GM21423 (cell line): ENCODE data around the gene AKNA.
"Not testable (repeated sequence)": the region's sequence is repeated elsewhere in the genome, so short reads cannot be mapped to it uniquely, and the experiment has no call there.

Source experiments
- ATAC-seq: cut with Tn5 transposase; IDR thresholded peaks from one replicate; pipeline ENCODE4 v1.9.1; 2021; ENCODE audit warnings: mild to moderate bottlenecking, moderate library complexity; ENCODE audit not compliant: unreplicated experiment

The AKNA gene

DNA sequence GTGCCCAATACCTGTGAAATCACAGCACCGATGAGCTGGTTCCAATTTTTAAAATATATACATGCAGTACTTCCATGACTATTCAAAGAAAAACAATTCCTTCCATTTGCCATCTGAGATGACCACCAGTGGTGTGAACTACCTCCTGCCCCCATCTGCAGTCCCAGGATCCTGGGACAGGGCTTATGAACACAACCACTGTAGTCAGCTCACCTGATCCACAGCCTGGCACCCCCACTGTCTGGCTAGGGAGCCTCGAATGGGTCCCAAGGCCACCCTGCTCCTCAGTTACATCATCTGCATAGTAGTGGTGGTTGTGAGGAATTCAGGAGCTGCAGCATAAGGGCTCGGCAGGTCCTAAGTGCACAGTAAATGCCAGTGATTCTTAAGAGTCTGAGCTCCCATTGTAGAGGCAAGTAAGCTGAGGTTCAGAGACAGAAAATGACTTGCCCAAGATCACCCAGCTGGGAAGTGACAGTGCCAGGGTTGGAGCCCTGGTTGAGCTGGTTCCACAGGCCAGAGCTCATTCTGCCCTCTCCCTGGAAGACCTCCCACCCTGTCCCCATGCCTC is 62.0 kb downstream of the AKNA start:
- ATAC-seq: not testable (repeated sequence)

DNA sequence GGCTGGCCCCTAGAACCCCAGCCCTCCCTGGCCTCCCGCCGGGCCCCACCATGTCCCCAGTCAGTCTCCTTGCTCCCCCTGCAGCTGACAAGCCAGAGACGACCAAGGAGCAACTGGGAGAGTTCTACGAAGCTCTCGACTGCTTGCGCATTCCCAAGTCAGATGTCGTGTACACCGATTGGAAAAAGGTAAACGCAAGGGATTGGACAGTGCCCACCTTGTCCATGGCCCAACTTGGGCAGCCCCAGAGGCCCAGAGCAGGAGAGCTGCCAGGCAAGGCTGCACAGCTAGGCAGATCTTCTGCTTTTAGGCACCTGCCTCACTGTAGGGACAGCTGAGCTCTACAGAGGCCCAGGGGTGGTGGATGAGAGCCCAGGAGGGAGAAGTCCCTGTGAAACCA is 62.8 kb downstream of the AKNA start:
- ATAC-seq: not testable (repeated sequence)

DNA sequence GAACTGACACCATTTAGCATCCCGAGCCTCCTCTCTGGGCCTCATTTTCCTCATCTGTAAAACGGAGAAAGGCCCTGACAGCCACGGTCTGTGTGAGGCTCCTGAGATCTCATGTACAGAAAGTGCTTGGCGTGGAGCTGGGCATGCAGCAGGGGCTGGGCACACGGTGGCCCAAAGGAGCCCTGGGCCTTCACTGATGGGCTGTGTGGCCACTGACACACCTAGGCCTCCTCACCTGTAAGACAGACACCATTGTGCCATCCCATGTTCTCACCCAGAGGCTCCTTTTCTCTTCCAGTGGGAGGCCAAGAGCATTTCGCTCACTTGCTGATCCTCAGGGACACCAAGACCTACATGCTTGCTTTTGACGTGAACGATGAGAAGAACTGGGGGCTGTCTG is 63.3 kb downstream of the AKNA start:
- ATAC-seq: no peak

DNA sequence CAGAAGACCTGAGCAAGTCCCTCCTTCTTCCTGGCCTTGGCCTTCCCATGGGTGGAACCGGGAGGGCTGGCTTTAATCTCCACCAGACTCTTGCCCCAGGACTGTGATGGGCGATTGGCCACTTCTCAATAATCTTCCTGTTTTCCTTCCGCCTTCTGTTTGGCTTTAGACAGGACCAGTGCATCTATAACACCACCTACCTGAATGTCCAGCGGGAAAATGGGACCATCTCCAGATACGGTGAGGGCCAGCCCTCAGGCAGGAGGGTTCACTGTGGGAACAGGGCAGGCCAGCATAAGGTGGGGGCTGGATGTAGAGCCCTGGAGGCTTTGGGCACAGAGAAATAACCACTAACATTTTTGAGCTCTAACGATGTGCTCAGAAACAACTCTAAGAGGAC is 63.9 kb downstream of the AKNA start:
- ATAC-seq: not testable (repeated sequence)

DNA sequence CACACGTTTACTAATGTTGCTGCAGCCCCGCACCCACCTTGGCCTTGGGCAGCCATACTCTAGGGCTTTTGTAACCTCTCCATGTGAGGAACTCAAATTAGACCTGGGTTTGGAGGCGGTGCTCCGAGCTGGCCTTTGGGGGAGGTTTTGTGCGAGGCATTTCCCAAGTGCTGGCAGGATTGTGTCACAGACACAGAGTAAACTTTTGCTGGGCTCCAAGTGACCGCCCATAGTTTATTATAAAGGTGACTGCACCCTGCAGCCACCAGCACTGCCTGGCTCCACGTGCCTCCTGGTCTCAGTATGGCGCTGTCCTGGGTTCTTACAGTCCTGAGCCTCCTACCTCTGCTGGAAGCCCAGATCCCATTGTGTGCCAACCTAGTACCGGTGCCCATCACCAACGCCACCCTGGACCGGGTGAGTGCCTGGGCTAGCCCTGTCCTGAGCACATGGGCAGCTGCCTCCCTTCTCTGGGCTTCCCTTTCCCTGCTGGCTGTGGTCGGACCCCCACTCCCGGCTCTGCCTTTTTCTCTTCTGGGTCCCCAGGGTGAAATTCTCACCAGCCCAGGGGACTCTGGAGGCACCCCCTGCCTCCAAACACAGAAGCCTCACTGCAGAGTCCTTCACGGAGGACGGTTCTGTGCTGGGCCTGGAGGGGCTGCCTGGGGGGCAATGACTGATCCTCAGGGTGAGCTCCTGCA is 64.8 kb downstream of the AKNA start, which contains the start of gene ORM1:
ORM1 (plus strand) TSS at position 268 of the 701 bp plus-strand sequence; CDS start at position 304, 36 bp downstream.
- not testable (repeated sequence) for ATAC-seq

DNA sequence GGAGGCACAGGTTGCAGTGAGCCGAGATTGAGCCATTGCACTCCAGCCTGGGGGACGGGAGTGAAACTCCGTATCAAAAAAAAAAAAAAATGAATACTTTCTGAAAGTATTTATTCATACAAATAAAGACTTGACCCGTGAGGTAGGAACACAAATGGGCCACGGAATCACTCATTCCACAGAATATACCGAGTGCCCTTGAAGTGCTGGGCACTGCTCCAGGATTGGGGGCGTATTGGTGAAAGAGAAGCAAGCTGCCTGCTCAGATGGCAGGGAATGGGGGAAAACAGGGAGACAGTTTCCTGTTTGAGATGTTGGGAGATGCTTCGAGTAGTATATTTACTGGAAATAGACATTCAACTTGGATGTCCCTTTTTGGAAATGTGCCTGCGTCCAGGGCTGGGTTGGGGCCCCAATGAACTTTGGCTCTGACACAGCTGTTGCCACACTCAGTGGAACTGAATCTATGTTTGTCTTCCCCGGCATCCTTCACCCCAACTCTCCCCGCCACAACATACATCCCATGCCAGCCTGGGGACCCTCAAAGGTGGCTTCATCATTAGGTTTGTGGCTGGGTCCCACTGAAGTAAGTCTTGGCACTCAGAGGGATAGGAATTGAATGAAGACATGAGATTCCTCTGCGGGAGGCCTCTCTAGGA is 65.5 kb downstream of the AKNA start:
- not testable (repeated sequence) for ATAC-seq

DNA sequence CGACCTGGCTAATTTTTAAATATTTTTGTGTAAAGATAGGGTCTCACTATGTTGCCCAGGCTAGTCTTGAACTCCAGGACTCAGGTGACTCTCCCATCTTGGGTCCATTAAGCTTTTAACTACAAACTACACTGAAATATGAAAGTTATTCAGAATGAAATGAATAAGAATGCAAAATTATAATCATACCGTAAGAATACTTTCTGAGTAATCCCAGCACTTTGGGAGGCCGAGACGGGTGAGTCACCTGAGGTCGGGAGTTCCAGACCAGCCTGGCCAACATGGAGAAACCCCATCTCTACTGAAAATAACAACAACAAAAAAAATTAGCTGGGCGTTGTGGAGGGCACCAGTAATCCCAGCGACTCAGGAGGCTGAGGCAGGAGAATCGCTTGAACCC is 66.0 kb downstream of the AKNA start:
- ATAC-seq: no peak

DNA sequence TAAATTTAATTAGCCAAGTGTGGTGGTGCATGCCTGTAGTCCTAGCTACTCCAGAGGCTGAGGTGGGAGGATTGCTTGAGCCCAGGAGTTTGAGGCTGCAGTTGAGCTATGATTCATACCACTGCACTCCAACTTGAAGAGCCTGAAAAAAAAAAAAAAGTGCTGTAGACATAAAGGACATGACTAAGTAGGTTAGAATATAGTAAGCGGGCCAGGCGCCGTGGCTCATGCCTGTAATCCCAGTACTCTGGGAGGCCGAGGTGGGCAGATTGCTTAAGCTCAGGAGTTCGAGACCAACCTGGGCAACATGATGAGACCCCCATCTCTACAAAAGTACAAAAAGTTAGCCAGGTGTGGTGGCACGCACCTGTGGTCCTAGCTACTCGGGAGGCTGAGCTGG is 67.1 kb downstream of the AKNA start:
- not testable (repeated sequence) for ATAC-seq

DNA sequence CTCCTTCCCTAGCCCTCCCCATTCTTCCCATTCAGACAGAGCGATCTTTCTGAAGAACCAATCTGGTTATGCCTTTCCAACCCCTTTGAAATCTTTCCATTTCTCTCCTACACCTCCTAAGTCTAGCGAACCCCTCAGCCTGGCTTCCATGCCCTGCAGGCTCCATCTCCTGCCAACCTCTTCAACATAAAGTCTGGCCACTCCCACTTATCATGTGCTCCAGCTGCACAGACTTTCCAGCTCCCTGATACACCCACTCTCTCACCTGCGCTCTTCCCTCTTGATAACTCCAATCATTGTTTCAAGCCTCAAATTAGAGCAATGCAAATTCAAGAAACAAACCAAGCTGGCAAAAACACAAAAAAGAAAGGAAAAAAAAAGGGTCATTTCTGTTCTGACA is 68.6 kb downstream of the AKNA start:
- ATAC-seq: no peak

DNA sequence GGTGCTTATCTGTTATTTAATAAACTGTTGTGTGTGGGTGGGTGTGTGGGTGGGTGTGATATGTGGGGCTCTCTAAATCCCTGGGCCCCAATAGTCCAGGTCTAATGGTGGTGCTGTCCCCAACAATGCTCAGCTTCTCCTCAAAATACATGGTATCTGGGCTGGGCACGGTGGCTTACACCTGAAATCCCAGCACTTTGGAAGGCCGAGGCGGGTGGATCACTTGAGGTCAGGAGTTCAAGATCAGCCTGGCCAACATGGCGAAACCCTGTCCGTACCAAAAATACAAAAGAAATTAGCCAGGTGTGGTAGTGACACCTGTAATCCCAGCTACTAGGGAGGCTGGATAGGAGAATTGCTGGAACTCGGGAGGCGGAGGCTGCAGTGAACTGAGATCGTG is 69.4 kb downstream of the AKNA start:
- ATAC-seq: no peak

DNA sequence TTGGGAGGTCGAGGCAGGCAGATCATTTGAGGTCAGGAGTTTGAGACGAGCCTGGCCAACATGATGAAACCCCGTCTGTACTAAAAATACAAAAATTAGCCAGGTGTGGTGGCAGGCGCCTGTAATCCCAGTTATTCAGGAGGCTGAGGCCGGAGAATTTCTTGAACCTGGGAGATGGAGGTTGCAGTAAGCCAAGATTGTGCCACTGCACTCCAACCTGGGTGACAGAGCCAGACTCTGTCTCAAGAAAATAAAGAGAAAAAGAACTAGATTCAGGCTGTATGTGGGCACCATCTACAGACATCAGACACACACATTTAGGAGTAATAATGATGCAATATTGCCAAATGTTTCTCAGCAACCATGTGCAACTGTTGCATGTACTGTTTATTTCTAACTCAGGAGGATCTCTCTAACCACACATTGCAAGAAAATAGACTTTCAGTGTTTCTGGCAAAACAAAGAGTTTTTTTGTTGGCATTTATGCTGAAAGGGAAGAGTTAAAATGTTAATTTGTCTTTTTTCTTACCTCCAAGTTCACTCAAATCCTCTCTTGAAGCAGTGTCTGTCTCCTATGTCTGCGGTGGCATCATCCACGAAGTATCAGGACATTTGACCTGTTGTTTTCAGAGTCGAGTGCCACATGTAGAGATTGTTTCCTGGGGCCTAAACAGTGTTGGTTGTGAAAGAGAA is 70.0 kb downstream of the AKNA start:
- ATAC-seq: no peak

DNA sequence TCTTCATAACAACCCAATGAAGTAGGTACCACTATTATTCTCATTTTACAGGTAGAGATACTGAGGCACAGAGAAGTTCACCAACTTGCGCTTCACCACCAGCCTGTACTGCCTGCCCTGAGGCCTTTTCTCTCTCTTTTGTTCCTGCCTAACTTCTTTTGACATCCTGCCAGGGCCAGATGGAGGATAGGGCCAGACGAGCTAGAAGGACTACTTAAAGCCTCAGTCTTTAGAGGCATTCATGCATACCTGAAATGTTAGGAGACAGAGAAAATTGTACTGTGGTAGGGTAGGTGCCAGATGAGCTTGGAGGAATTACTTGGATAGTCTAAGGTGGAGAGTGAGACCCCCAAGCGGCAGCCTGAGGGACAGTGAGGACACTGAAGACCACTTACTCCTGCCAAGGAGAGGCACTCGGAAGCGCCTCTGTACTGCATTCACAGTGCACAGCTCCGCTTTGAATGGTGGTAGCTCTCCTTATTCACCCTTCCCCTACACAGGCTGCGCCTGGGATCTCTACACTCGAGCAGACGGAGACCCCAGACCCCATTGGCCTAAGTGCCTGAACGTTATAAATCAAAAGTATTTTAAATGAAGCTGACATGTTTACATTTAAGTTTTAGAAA is 71.1 kb downstream of the AKNA start:
- no peak for ATAC-seq

DNA sequence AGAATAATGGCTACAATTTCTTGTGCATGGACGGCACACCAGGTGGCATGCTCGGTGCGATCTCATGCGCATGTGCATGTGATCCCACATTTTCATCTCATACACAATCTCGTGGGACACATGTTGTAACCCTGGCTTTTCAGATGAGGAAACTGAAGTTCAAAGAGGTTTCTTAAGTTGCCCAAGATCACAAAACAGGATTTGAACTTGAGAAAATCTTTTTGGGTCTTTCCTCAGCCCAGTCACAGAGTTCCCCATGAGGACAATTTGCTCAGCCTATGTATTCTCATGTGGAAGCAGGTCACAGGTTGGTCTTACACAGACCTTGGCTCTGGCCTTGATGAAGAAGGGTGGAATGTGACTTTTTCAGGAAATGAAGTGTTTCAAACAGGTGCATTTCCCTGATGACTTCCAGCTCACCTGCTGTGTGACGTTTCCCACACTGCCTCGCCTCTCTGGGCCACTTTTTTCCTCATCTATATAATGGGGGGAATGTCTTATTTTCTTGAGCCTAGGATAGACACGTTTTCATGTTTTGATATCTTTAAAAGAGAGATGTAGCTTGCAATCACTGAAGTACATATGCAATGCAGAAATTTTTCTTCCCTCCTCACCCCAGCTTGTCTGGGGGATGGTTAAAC is 71.9 kb downstream of the AKNA start:
- no peak for ATAC-seq

DNA sequence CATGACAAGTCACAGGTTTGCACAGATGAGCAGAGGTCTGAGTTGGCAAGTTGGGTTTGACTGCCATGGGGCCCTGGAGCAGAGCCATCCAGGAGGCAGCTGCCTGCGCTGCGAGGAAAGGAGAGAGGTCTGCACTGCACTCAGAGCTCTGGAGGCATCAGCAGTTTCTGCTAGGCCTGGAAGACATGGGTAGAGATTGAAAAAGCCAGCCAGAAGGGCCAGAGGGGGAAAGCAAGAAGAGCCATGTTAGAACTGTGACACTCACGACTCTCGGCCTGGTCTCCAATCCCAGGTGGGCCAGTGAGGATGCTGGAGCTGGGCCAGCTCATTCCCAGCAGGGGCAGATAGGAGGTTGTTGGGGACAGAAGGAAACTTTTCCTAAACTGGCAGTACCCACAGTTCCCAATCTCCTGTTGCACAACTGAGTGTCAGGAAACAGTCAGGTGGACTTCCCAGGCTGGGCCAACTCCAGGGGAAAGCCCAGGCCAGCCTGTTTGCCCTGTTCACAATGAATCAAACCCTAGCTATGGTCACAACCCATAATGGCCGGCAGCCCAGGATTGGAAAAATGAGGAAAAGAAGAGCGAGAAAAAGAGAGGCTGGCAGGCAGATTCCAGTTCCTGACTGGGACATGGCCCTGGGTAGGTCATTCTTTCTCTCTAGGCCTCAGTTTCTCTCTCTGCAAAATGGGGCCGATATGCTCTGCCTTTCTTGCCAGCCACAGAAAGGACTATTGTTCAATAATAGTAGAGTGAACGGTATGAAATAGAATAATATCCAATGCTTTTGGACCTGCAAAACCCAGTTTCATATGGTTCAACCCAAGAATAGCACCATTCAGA is 72.7 kb downstream of the AKNA start:
- no peak for ATAC-seq

DNA sequence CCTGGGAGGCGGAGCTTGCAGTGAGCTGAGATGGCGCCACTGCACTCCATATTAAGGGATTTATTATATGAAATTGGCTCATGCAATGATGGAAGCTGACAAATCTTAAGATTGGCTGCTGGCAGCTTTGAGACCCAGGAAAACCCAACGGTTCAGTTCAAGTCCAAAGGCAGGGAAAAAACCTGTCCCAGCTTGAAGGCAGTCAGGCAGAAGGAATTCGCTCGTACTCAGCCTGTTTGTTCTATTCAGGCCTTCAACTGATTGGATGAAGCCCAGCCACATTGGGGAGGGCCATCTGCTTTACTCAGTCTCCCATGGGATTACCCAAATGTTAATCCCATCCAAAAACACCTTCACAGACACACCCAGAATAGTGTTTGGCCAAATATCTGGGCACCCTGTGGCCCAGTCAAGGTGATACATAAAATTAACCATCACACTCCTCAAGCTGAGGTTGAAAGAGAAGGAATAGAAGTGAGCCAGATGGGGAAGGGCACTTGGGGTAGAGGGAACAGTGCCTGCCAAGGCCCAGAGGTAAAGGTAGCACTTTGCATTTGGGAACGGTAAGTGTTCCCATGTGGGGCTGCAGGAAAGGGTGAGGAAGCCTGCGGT is 73.4 kb downstream of the AKNA start:
- no peak for ATAC-seq

DNA sequence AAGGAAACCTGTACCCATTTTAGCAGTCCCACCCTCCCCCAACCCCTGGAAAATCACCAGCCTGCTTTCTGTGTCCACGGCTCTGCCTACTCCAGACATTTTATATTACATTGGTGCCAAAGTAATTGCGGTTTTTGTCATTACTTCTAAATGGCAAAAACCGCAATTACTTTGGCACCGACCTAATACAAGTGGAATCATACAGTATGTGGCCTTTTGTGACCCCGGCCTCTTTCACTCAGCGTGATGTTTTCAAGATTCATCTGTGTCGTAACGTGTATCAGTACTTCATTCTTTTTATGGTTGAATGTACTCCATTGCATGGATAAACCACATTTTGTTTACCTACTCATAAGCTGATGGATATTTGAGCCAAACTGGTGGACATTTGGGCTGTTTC is 74.6 kb downstream of the AKNA start:
- ATAC-seq: no peak

DNA sequence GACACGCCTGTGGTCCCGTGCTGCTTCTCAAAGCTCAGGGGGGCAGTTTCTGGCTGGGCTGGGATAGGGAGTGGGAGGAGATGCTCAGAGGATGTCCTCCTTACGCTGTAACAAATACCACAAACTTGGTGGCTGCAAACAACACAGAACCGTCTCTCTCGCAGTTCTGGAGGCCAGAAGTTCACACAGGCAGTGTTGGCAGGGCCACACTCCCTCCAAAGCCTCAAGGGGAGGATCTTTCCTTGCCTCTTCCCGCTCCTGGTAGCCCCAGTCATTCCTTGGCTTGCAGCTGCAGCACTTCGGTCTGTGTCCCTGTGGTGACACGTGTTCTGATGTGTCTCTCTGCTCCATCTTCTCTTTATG is 75.3 kb downstream of the AKNA start:
- no peak for ATAC-seq

DNA sequence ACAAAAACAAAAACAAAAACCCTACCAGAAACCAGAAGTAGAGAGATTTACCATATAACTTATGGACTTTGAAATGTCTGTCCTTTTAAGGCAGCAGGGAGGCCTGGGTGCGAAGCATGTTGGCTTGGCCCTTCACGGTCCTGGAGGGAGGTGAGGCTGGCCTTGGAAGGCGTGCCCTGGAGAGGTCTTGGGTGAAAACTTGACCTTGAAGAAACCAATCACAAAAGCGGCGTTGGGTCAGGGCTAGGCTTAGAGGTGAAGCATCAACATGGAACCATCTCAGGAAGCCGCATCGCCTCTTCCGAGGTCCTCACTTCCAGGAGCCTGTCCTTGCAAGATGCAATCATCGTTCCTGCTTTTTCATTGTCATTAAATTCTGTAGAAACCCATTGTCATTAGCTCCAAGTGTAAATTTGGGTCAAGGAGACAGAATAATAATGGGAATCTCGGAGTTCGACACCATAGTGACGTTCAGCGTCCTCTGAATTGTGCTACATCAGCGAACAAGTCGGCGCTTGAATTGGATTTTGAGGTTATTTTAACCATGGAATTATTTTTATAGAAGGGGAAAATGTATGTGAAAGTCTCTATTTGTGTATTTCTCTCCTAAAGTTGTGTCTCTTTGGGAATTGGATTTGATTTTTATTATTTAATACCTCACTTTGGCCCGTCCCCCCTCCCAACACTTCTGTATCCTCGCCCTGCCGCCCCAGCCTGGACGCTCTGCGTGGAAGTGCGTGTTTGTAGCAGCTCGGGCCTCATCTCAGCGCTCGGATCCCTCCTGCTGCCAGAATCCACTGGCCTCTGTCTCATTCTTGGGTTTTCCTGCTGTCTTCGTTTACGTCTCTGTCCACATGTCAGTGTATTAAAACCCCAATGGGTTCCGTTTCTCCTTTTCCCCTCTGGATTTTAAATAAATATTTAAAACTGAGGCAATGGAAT is 75.9 kb downstream of the AKNA start:
- ATAC-seq: no peak
